ENCODE data around the gene CCL20.
A peak's percentile ranks its signal among the peaks of the same experiment; 100 is the strongest.

CCL20 gene

GRCh38 chr2:227774011-227774624 lies 39.5 kb upstream of the CCL20 start:
- DNase-seq (ENCODE audit: low read depth) = no peak
- TF ChIP-seq, protein P1, sequence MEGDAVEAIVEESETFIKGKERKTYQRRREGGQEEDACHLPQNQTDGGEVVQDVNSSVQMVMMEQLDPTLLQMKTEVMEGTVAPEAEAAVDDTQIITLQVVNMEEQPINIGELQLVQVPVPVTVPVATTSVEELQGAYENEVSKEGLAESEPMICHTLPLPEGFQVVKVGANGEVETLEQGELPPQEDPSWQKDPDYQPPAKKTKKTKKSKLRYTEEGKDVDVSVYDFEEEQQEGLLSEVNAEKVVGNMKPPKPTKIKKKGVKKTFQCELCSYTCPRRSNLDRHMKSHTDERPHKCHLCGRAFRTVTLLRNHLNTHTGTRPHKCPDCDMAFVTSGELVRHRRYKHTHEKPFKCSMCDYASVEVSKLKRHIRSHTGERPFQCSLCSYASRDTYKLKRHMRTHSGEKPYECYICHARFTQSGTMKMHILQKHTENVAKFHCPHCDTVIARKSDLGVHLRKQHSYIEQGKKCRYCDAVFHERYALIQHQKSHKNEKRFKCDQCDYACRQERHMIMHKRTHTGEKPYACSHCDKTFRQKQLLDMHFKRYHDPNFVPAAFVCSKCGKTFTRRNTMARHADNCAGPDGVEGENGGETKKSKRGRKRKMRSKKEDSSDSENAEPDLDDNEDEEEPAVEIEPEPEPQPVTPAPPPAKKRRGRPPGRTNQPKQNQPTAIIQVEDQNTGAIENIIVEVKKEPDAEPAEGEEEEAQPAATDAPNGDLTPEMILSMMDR (conservative IDR thresholded peaks at IDR 0.05; ENCODE audit: low read length) = peak; percentile 23; the same call in 1 of the 2 replicates
- H3K4me3 ChIP-seq (ENCODE audit: low read length) = no peak overlapping the region

- H3K4me3 ChIP-seq (ENCODE audit: low read length) = no peak overlapping the region
- no peak for DNase-seq (ENCODE audit: low read depth)
- TF ChIP-seq, protein P1 (conservative IDR thresholded peaks at IDR 0.05; ENCODE audit: low read length) = no peak
Measured at GRCh38 chr2:227774895-227775842, 38.5 kb upstream of the CCL20 start.

DNA sequence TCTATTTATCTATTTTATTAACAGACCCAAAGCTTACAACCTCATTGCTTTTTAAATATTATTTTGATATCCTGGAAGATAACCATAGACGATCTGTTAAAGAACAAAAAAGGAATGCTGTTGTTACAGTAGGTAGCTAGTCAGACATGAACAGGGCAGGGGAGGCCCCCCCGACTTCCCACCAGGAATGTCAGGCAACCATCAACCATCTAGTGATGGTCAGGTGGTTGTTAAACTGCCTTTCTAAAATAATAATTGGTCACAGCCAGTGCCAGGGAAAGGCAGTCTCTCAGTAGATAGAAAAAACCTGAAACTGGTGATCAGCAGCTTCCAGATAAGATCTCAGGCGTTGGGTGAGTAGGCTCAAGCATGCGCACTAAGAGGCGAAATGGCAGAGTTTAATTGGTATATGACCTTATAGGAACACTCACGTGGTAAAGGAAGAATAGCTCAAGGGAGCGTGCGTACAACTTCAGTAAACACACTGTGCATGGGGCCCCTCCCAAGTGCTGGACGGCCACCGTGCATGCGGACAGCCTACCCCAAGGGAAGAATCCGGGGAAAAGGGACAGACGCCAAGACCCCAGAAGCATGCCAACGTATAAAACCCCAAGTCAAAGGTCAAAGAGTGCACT lies 32.5 kb upstream of the CCL20 start:
- H3K4me3 ChIP-seq (ENCODE audit: low read length) = no peak overlapping the region
- TF ChIP-seq, protein P1 (conservative IDR thresholded peaks at IDR 0.05; ENCODE audit: low read length) = no peak
- DNase-seq (ENCODE audit: low read depth) = no peak

DNA sequence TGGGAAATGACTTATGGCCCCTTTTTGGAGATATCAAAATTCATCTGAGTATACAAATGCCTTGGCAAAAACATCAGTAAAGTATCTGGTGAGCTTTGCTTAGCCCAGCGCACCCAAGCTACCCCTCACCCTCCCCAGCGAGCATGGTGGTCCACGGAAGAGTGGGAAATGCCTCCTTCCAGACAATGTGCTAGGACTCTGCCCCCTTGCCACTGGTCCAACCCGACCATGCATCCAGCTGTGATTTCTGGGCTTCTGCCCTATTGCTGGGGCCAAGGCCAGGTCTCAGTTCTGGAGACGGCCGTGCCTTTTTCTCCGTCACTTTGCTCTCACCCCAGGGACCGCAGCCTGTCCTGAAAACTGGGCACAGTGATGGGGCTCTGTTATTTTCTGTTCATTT lies 31.8 kb upstream of the CCL20 start:
- DNase-seq (ENCODE audit: low read depth) = no peak
- TF ChIP-seq, protein P1 (conservative IDR thresholded peaks at IDR 0.05; ENCODE audit: low read length) = no peak
- H3K4me3 ChIP-seq (ENCODE audit: low read length) = no peak overlapping the region

DNA sequence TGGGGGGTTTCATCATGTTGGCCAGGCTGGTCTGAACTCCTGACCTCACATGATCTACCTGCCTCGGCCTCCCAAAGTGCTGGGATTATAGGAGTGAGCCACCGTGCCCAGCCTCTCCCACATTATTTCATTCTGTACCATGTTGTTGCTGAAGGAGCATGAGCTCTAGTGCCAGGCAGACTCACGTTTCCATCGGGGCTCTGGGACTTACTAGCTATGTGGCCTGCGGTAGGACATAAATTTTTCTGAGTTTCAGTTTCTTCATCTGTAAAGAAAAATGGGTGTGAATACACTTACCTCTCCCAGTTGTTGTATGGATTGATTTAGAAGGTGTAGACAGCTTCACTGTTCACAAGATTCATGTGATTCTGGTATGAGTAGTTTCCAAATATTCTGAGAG lies 30.8 kb upstream of the CCL20 start:
- no peak for DNase-seq (ENCODE audit: low read depth)
- H3K4me3 ChIP-seq (ENCODE audit: low read length) = no peak overlapping the region
- TF ChIP-seq, protein P1 (conservative IDR thresholded peaks at IDR 0.05; ENCODE audit: low read length) = no peak

GRCh38 chr2:227783404-227784138 lies 30.1 kb upstream of the CCL20 start:
- no peak for DNase-seq (ENCODE audit: low read depth)
- H3K4me3 ChIP-seq (ENCODE audit: low read length) = no peak overlapping the region
- TF ChIP-seq, protein P1 (conservative IDR thresholded peaks at IDR 0.05; ENCODE audit: low read length) = no peak

Data from AG10803 (cell line).